ENCODE data around the gene OSBPL2.
A peak's percentile ranks its signal among the peaks of the same experiment; 100 is the strongest.

OSBPL2 gene

DNA sequence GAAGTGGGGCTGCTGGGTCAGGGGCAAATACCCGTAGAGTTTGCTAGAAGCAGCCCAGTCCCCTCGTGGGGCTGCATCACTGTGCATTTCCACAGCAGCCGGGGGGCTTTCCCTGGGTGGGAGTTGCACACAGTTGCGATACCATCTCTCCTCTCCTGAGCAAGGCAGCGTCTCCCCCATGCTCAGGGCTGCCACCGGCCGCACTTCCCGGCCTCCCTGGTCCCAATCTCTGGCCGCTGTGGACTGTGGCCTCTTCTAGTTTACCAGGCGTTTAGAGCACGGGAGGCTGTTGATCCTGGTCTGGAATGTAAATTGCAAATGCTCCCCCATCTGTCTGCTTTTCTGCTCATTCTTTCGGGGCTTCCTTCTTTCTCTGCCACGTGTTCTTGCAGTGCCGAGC, 31.1 kb downstream of the OSBPL2 start:
- TF ChIP-seq, protein P1, sequence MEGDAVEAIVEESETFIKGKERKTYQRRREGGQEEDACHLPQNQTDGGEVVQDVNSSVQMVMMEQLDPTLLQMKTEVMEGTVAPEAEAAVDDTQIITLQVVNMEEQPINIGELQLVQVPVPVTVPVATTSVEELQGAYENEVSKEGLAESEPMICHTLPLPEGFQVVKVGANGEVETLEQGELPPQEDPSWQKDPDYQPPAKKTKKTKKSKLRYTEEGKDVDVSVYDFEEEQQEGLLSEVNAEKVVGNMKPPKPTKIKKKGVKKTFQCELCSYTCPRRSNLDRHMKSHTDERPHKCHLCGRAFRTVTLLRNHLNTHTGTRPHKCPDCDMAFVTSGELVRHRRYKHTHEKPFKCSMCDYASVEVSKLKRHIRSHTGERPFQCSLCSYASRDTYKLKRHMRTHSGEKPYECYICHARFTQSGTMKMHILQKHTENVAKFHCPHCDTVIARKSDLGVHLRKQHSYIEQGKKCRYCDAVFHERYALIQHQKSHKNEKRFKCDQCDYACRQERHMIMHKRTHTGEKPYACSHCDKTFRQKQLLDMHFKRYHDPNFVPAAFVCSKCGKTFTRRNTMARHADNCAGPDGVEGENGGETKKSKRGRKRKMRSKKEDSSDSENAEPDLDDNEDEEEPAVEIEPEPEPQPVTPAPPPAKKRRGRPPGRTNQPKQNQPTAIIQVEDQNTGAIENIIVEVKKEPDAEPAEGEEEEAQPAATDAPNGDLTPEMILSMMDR (conservative IDR thresholded peaks at IDR 0.05; ENCODE audit: low read depth, low read length), result no peak
- peak; percentile 22 for DNase-seq (ENCODE audit: low read depth)
- H3K4me3 ChIP-seq (ENCODE audit: low read length), result no peak overlapping the region

DNA sequence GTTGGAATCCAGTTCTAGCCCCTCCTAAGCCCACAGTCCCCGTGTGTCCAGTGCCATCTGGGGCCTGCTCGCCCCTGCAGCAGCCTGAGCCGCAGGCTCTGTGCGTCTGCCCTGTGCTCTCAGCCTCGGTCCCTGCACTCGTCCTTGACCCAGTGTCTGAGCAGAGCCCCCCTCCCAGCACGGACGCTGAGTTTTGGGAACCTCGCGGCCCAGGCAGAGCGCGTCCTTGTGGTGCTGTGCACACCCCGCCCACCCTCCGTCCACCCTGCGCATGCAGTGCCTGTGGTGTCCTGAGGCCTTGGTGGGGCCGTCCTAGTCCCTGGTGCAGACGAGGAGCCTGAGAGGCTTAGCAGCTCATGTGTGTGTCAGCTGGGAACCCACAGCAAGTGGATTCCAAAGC, 31.6 kb downstream of the OSBPL2 start:
- TF ChIP-seq, protein P1 (conservative IDR thresholded peaks at IDR 0.05; ENCODE audit: low read depth, low read length), result peak; percentile 17
- DNase-seq (ENCODE audit: low read depth), result no peak
- H3K4me3 ChIP-seq (ENCODE audit: low read length), result no peak overlapping the region

- TF ChIP-seq, protein P1 (conservative IDR thresholded peaks at IDR 0.05; ENCODE audit: low read depth, low read length), result no peak
- H3K4me3 ChIP-seq (ENCODE audit: low read length), result no peak overlapping the region
- DNase-seq (ENCODE audit: low read depth), result no peak
These were observed 33.9 kb downstream of the OSBPL2 start for GRCh38 chr20:62272200-62272599.

DNA sequence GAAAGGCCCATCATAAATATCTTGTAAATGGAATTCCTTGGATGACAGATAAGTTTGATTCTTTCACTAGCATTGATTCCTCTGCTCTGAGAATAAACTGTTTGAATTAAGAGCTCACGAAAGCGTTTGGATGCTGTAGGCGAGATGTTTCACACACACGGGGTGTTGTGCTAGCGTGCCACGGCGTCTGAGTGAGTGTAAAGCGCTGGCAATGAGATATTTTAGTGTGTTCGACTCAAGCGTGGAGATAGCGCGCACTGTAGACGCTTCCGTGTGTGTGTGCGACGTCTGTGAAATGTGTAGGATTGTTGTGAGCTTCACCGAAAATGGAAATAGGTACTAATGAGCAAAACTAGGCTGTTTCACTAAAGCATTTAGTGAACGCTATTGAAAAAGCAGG, 35.1 kb downstream of the OSBPL2 start:
- no peak overlapping the region for H3K4me3 ChIP-seq (ENCODE audit: low read length)
- no peak for DNase-seq (ENCODE audit: low read depth)
- TF ChIP-seq, protein P1 (conservative IDR thresholded peaks at IDR 0.05; ENCODE audit: low read depth, low read length), result no peak

GRCh38 chr20:62274332-62274950, 36.1 kb downstream of the OSBPL2 start:
- DNase-seq (ENCODE audit: low read depth), result no peak
- H3K4me3 ChIP-seq (ENCODE audit: low read length), result no peak overlapping the region
- TF ChIP-seq, protein P1 (conservative IDR thresholded peaks at IDR 0.05; ENCODE audit: low read depth, low read length), result no peak

GRCh38 chr20:62275219-62275618, 36.9 kb downstream of the OSBPL2 start:
- TF ChIP-seq, protein P1 (conservative IDR thresholded peaks at IDR 0.05; ENCODE audit: low read depth, low read length), result no peak
- DNase-seq (ENCODE audit: low read depth), result no peak
- H3K4me3 ChIP-seq (ENCODE audit: low read length), result no peak overlapping the region

GRCh38 chr20:62276439-62276838, 38.1 kb downstream of the OSBPL2 start:
- TF ChIP-seq, protein P1 (conservative IDR thresholded peaks at IDR 0.05; ENCODE audit: low read depth, low read length), result no peak
- H3K4me3 ChIP-seq (ENCODE audit: low read length), result no peak overlapping the region
- DNase-seq (ENCODE audit: low read depth), result no peak
